SK-N-SH (cell line): ENCODE data around the gene RELN.

Experiments
- EP300 ChIP-seq, 2 experiments: IDR thresholded peaks; 2 replicates each; pipeline versions ENCODE4 v1.4.0 to v1.6.1; 2012; ENCODE audit warnings: borderline replicate concordance in 1 of 2, low read depth in 1 of 2, low read length in 1 of 2
- GABPA ChIP-seq: IDR thresholded peaks from 2 replicates; pipeline ENCODE4 v1.4.0; 2012; ENCODE audit warnings: low read depth, mild to moderate bottlenecking
- NFIC ChIP-seq: IDR thresholded peaks from 2 replicates; pipeline ENCODE4 v1.4.0; 2012; ENCODE audit warnings: borderline replicate concordance
- TAF1 ChIP-seq: IDR thresholded peaks from 2 replicates; pipeline ENCODE4 v1.6.1; 2012; ENCODE audit warnings: low read depth, mild to moderate bottlenecking, low read length, moderate library complexity, borderline replicate concordance
- TEAD4 ChIP-seq: IDR thresholded peaks from 2 replicates; pipeline ENCODE4 v1.4.0; 2012; ENCODE audit warnings: mild to moderate bottlenecking, borderline replicate concordance; ENCODE audit not compliant: insufficient read depth
- TF ChIP-seq, protein P1 (sequence below): fragments of 200-600 bp; sonication (generic); IDR thresholded peaks from 2 replicates; pipeline ENCODE4 v1.6.1; 2017; ENCODE audit warnings: antibody characterized with exemption, mild to moderate bottlenecking, moderate library complexity
- TF ChIP-seq, protein P2 (sequence below): fragments of 150-350 bp; IDR thresholded peaks from 2 replicates; pipeline ENCODE4 v1.6.1; 2016; ENCODE audit warnings: mild to moderate bottlenecking, low read depth, low read length
- TF ChIP-seq, protein P3 (sequence below): IDR thresholded peaks from 2 replicates; pipeline ENCODE4 v1.4.0; 2012; ENCODE audit warnings: low read depth

DNA sequence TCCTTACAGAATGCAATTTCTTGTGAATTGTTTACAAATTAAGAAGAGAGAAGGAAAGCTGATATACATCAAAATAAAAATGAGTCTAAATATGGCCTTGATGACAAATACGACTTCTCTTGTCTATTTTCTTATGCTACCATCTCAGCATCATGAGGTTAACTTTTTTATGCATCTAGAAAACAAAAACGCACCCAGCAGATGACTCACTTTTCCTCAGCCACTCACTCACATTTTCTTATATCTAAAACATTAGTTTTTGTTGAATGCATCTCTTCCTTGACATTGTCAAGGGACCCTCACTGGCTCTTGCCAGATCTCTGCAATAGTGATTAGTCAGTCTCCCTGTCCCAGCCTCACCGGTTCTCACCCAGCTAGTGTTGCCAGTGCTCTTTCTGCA lies 287.0 kb downstream of the RELN start:
- TF ChIP-seq, protein P1, sequence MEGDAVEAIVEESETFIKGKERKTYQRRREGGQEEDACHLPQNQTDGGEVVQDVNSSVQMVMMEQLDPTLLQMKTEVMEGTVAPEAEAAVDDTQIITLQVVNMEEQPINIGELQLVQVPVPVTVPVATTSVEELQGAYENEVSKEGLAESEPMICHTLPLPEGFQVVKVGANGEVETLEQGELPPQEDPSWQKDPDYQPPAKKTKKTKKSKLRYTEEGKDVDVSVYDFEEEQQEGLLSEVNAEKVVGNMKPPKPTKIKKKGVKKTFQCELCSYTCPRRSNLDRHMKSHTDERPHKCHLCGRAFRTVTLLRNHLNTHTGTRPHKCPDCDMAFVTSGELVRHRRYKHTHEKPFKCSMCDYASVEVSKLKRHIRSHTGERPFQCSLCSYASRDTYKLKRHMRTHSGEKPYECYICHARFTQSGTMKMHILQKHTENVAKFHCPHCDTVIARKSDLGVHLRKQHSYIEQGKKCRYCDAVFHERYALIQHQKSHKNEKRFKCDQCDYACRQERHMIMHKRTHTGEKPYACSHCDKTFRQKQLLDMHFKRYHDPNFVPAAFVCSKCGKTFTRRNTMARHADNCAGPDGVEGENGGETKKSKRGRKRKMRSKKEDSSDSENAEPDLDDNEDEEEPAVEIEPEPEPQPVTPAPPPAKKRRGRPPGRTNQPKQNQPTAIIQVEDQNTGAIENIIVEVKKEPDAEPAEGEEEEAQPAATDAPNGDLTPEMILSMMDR, result no peak
- TF ChIP-seq EP300 (IDR thresholded peaks at IDR 0.05; ENCODE audit: borderline replicate concordance in 1 of 2, low read depth in 1 of 2, low read length in 1 of 2) (no peak), NFIC (no peak), GABPA (no peak), TAF1 (no peak), TEAD4 (no peak)
- TF ChIP-seq, protein P2, sequence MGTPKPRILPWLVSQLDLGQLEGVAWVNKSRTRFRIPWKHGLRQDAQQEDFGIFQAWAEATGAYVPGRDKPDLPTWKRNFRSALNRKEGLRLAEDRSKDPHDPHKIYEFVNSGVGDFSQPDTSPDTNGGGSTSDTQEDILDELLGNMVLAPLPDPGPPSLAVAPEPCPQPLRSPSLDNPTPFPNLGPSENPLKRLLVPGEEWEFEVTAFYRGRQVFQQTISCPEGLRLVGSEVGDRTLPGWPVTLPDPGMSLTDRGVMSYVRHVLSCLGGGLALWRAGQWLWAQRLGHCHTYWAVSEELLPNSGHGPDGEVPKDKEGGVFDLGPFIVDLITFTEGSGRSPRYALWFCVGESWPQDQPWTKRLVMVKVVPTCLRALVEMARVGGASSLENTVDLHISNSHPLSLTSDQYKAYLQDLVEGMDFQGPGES, result no peak
- TF ChIP-seq, protein P3, sequence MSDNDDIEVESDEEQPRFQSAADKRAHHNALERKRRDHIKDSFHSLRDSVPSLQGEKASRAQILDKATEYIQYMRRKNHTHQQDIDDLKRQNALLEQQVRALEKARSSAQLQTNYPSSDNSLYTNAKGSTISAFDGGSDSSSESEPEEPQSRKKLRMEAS, result no peak
